CD1c-positive myeloid dendritic cell (primary cell): ENCODE measurements around the gene PRRC1.
A peak's percentile ranks its signal among the peaks of the same experiment; 100 is the strongest.
"Not testable (repeated sequence)": the region's sequence is repeated elsewhere in the genome, so short reads cannot be mapped to it uniquely, and the experiment has no call there.

Source experiments
- DNase-seq: peaks from one replicate; pipeline ENCODE4 v3.0.0-alpha.2; 2016; ENCODE audit errors: extremely low spot score

PRRC1 gene

DNA sequence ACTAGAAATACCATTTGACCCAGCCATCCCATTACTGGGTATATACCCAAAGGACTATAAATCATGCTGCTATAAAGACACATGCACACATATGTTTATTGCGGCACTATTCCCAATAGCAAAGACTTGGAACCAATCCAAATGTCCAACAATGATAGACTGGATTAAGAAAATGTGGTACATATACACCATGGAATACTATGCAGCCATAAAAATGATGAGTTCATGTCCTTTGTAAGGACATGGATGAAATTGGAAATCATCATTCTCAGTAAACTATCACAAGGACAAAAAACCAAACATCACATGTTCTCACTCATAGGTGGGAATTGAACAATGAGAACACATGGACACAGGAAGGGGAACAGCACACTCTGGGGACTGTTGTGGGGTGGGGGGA, 27.8 kb downstream of the PRRC1 start:
- not testable (repeated sequence) for DNase-seq

DNA sequence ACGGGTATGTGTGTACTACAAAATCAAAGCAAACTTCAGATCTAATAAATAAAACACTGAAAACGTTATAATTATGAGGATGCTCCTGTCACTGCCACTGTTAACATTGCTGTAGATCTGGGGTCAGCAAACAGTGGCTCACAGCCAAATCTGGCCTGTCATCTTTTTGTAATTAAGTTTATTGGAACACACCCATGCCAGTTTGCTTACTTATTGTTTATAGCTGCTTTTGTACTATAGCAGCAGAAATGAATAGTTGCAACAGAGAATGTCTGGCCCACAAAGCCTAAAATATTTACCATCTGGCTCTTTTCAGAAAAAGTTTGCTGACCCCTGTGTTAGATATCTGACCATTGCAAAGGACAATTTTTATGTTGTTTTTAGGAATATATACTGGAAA, 32.1 kb downstream of the PRRC1 start:
- DNase-seq: no peak

DNA sequence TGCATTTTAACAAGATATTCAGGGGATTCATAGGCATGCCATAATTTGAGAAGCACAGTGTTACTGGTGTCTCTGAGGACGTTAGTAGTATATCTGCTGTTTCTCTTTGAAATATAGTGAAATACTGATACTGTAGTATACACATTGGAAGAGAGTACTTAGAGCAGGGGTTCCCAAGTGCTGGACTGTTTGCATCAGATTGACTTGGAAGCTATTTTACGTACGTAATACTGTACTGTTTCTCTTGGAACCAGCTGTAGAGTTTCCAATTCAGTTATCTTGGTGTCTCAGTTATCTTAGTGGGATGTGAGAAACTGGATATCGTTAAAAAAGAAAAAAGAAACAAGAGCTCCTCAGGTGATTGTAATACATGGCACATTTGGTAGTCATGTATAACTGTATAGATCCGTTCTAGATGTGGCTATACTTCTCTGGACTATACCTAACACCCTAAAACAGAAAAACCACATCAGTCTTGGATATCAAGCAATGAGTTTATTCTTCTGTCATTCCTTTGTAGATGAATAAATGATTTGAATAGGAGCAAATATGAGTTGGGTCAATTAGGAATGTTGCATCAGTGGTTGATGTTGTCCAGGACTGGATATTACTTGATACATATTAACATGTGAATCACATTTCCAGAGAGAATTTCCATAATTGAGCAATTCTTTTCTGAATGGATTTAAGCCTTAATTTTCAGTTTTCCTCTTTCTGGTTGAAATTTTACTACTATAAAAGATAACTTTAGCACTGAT, 33.4 kb downstream of the PRRC1 start:
- DNase-seq: no peak

DNA sequence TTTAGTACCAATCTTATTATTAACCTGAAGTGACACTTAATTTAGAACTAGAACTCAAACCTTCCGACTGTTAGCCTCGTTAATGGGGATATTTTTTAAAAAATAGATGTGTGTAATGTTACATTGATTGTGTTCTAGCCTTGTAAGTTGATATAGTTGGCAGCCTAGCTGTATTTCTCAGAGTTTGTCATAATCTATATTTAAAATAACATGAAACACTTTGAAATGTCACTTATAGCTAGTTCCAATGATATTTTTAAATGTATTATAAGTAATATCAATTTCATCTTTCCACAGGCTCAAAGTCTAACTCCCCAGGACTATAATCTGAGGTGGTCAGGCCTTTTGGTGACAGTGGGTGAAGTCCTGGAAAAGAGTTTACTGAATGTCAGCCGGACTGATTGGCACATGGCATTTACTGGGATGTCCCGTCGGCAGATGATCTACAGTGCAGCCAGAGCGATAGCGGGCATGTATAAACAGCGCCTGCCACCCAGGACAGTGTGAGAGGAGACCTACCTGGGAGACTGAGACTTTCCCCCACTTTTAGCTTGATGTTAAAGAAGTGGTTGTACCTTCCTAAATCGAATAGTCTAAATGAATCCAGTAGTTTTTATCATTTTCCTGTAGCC, 34.1 kb downstream of the PRRC1 start:
- DNase-seq: no peak

DNA sequence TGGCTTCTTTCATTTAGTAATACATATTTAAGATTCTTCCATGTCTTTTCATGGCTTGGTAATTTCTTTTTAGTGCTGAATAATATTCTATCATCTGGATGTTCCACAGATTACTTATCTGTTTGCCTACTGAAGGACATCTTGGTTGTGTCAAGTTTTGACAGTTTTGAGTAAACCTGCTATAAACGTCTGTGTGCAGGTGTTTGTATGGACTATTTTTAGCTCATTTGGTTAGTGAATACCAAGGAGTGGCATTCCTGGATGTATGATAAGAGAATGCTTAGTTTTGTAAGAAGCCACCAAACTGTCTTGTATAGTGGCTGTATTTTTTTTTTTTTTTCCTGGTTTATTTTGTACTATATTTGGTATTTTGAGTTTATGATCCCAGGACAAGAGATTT, 38.4 kb downstream of the PRRC1 start:
- DNase-seq: no peak

DNA sequence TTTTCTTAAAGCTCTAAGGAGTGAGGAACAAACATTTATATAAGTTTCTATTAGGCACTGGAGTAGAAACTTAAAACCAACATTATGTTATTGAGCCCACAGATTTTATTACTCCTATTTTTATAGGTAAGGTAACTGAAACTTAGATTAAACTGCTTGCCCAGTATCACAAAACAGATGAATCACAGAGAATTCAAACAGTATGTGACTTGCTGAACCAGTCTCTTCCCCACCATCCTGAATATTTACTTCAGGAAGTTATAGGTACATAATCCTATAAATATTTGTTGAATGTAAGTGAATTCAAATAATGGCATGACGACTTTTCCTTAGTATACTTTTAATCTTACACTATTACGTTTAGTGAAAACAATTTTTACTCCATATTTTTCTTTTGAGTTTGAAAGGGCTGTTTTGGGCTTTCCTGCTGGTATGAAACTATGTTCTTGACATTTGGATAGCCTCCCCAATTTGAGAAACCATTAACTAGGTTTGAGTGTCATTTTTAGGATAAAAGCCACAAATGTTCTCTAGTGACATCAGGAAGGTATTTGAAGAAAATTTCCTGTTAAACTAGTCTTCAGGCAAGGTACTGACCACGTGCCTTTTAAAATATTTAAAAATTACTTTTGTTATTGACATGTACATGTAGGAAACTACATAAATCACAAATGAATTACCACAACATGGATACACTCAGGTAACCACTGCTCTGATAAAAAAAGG, 39.3 kb downstream of the PRRC1 start:
- no peak for DNase-seq

DNA sequence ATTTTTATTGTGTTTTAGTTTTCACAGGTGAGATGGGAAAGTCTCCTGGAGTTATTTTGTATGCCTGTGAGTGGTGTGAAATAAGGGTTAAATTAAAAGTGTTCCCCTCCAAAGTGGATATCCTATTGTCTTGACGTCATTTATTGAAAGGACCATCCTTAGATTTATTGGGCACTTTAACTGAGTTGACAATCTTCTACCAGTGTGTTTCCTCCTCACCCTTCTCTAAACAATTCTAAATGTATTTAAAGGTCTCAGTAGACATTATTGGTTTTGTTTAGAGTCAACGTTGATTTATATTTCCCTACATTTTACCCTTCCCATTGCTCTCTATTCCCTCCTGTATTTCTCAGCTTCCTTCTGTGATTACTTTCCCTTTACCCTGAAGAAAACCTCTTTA, 40.8 kb downstream of the PRRC1 start:
- DNase-seq: no peak

DNA sequence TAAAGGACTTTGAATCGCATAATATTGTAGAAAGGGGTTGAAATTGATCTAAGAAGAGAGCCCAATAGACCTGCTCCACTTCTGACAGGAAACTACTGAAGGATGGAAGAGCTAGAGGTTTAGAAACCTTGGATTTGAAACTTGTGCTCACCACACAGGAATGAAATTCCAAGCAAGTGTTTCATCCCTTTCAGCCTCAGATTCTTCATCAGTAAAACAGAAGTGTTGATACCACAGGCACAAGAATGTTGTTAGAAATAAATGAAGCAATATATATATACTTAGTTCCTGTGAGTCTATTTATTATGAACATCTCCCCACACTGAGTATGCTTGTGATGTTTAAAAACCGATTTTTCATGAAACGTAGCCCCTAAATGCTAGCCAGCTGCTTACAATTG, 43.8 kb downstream of the PRRC1 start:
- no peak for DNase-seq

DNA sequence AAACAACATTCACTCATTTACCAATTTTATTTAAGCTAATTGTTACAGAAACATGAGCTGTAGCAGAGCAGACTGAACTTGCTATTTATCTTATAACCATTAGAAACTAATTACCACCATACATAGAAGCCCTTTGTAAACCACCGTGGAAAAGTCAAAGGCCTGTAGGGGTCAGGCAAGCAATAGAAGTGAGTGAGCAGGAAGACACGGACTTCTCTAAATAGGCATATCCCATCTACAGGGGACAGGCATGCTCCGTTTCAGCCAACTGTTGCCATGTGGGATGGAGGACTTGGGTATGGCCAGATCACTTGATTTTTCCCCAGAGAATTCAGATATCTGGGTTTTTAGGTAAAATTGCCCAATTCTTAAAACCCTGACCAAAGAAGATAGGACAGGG, 44.8 kb downstream of the PRRC1 start:
- DNase-seq: no peak

DNA sequence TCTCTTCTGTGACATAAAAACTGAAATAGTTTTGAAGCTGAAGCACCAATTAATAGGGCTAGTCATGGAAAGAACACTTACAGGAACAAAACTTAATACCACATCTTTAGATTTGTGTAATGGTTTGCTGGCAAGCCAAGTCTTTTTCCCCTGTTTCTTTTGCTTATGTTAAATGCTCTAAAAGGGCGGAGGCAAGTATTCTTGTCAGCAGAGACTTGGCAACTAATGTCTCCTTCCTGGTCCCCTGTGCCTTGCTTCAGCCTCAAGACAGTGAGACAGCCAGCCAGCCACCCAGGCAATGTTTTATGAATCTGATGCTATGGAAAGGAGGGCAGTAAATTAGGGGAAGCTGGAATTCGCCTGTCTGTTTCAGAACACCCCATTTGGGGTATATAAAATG, 45.7 kb downstream of the PRRC1 start:
- no peak for DNase-seq

DNA sequence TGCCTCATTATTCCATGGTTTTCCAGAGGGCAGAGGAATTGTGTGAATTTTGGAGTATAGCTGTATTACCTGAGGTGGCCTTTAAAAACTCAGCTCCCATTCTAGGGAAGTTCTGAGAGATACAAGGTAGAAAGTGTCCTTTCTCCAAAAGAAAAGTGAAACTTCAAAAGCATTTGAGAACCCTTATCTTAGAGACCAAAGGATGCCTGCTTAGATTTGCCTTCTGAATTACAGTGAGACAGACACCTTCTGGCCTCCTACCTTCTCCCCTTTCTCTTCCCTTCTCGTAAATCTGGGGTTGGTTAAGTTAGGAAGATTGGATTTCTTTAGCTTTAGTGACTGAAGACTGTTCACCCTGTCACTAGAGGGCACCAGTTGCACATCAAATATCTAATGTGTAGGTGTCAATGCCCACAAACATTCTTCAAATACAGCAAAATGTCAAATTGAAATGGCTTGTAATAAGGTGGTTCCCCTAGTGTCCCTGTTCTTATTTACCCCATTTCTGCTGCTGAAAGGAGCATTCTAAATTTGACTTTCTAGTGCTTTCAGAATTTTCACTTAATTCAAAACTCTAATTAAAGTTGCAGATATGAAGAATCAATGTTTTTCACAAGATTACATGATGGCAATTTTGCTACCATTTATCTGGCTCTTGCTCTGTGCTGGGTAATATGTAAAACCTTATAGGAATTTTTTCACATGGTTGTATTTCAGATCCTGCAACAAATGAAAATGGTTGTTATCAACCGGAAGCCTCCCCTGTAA, 46.7 kb downstream of the PRRC1 start:
- DNase-seq: peak; percentile 62

DNA sequence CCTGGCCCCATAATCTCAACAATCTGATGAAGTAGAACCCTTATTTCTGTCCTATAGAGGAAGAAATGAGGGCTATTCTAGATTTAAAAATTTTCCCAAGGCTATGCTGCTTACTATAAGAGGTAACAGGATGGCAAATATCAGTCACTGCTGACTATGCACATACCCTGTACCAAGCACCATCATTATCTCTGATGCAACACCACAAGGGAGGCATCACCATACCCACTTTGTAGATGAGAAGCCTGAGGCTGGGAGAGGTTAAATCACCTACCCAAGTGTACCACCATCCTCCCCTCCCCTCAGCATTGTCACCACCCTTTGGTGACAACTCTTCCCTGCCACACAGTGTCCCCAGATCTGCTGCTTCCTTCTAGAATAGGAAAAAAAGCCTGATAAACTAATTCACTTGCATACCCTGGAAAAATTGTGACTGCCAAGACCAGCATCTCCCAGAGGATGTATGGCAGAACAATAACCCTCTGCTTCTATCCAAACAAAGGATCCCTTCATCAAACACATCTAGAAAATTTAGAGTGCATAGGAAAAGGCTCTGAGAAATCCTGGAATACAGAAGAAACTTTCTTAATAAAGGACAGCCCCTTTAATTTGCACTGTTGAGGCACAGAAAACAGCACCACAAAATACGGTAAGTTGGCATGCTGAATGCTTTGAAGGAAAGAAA, 48.3 kb downstream of the PRRC1 start:
- DNase-seq: no peak

DNA sequence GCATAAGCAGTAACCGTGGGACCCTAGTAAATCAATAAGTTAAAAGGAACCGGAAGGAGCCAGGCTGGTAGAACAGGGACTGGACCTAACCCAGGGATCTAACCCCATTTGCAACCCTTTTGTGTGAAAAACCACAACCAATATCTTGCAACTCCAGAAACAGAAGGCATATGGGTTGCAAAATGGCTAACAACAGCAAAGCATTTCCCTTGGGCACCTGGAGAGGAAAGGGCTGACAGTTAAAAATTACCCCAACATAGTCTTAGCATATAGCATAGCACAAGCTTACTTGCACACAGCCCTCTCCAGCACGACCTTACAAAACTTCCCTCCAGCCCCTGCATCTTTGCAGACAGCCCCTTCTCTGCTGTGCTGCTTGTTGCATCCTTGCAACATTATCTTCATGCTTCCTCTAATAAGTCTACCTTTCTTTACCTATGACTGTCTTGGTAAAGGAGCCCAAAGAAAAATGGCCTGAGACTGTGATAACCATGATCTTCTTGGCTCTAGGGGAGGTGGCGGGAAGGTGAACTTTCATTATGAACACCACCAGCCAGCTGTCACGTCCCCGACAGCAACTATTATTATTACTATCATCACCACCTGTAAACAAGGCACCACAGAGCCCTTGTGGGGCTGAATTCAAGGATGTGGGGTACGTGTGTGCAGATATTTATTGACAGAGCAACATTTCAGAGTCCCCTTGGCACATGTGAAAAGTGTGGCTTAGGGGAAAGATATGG, 49.8 kb downstream of the PRRC1 start:
- no peak for DNase-seq

DNA sequence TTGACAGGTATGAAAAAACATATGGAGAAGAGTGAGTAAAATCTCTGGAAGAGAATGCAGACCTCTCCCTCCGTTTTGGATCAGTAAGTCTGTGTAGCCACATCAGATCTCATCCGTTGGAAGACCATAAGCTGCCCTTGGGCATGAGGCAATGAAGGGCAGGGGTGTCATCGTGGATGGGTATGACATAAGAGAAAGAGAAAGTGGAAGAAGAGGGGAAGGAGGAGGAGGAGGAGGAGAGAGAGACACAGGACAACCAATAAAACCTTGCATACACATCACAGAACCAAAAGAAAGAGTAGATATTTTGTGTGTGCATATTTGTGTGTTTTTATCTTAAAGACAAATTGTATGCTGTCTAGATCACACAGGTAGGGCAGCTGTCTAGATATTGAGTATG, 50.7 kb downstream of the PRRC1 start:
- no peak for DNase-seq

DNA sequence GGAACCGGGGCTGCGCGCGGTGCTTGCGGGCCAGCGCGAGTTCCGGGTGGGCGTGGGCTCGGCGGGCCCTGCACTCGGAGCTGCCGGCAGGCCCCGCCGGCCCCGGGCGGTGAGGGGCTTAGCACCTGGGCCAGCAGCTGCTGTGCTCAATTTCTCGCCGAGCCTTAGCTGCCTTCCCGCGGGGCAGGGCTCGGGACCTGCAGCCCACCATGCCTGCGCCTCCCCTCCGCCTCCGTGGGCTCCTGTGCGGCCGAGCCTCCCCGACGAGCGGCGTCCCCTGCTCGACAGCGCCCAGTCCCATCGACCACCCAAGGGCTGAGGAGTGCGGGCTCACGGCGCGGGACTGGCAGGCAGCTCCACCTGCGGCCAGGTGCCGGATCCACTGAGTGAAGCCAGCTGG, 52.0 kb downstream of the PRRC1 start:
- not testable (repeated sequence) for DNase-seq

DNA sequence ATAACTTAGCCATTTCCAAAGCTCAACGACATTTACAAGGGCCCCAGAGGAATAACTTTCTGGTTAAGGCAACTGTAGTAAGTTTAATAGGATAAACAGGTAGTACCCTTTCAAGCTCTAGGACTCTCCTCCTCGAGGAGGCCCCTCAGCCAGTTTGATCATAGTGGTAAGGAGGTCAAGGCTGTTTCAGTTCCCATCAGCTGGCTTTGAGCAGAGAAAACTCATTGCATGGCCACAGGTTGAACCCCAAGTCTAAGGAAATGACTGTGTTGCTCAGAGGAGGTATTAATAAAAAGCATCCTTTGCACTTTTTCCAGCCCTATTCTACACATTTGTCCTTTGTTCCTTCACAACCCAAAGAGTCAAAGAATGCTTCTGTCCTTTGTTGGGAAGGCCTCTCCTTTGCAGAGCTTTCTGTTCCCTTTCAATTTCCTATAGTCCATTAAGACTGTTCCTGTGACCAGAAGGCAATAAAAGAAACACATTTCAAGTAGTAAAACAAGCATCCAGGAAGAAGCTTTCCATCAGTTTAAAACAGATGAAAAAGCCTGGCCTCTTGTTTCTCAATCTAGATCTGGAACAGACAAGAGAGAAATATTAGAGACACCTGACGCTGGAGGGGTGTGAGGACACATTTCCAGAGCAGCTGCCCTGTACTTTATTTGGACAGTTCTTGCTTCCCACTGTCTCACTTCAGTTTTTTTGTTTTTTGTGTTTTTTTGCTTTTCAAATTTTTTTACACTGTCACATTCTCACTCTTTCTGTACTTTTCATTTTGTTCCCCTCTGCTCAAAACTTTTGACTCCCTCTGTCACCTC, 54.1 kb downstream of the PRRC1 start:
- DNase-seq: no peak

DNA sequence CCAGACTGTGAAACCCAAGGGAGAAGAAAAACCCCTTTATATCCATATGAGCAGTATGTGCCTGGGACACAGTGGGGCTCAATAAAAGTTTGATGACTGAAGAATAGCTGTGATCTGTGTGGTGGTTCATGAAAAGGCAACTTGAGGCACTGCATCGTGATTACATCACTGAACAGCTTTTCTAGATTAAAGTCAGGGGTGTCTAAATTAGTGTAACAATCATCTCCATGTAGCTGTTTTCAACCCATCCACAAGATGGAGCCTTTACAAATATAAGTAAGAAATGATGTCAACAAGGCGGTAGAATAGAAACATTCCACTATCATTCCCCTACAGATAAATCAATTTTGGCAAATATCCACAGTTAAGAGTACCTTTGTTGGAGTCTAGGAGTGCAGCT, 55.5 kb downstream of the PRRC1 start:
- no peak for DNase-seq

DNA sequence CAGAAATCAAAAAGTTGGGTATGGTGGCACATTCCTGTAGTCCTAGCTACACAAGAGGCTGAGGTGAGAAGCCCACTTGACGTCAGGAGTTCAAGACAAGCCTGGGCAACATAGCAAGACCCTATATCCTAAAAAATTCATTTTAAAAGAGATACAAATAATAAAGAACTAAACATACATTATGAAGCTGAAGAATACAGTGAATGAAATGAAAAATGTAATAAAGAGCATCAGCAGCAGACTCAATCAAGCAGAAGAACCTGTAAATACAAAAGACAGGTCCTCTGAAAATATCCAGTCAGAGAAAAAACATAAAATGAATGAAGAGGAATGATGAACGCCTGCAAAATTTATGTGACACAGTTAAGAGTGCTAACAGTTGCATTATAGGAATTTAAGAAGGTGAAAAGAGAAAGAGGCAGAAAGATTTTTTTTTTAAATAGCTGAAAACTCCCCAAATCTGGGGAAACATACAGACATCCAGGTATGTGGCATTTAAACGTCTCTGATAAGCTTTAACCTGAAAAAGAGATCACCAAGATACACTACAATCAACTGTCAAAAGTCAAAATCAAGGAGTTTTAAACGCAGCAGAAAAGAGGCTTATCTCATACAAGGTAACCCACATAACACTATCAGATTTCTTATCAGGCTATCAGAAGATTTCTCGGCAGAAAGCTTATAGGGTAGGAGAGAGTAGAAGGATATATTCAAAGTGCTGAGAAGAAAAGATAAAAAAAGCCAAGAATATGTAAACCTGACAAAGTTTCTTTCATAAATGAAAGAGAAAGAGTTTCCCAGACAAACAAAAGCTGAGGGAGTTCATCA, 57.6 kb downstream of the PRRC1 start:
- DNase-seq: no peak

DNA sequence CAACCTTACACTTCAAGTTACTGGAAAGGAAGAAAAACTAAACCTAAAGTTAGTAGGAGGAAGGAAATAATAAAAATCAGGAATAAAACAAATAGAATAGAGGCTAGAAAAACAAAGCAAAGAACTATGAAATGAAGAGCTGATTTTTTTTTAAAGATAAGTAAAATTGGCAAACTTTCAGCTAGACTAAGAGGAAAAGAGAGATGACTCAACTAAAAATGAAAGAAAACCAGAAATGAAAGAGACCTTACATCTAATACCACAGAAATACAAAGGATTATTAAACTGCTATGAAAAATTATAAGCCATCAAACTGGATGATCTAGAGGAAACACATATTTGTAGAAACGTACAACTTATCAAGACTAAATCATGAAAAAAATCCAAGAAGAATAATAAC, 60.0 kb downstream of the PRRC1 start:
- DNase-seq: no peak
